GM19193 (cell line): Measurements from ENCODE around the gene LRPPRC.

ENCODE experiments used
- POLR2A ChIP-seq: IDR thresholded peaks from 4 replicates; pipeline ENCODE4 v1.6.1; 2011; ENCODE audit not compliant: insufficient read depth, insufficient read length; ENCODE audit errors: extremely low read depth

Gene LRPPRC

DNA sequence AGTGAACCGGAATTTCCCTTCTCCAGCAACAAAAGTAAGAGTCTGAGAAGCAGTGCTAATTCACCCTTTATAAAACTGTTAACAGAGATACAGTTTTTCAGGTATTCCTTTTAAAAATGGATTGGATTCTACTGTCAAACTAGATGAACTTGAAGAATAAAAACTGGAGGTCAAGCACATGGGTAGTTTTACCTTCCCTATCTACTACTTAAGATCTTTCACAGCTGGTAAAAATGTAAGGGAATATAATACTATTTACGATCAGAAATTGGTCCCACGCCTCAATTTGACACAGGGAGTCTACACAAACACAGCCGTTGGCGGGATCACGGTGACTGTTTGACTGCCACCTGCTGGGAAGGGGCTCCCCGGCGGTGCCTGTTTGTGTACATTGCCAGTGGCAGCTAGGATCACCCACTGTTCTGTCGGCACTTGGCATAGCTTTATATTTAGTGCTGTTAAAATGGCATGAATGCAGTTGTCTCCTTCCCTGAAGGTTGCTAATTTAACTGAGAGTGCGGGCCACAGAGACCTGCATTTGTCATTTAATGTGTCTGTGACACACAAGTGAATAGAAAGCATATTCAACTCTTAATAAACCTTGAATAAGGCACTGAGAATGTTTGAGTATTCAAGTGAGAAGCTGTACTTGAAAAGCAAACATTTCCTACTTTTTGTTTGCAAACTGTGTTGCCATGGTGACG lies 97.5 kb downstream of the LRPPRC start:
- no peak for TF ChIP-seq POLR2A

DNA sequence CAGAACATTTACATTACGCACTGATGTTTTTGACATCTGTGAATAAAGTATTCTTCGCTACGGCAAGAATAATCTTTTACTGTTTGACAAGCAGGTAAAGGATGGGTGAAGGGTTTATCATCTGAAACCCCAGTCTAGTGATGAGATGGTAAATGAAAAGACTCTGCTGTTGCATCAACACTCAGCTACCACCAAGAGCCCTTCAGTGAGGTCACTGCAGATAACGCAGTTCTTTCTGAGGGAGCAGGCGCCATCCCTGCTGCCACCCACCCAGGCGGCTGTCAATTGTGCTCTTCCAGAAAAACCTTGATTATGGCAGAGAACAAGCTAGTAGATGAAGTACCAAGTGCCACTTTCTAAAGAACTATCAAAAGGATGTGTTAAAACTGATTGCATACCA lies 98.3 kb downstream of the LRPPRC start:
- TF ChIP-seq POLR2A, result no peak

DNA sequence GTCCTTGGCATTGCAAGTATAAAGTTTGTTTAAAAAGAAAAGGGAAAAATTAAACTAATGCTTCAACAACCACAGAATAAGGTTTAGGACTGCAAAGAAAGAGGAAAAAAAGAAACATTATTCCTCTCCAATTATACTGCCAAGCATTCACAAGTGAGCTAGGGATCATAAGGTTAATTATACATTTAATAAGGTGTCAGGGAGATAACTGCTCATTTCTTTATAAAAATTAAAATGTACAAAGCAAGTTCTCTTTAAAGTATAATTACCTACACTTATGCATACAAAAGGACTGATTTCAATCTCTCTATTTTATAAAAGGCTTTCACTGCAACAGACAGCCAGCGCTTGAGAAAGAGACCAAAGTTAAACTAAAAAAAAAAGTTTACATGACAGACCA lies 98.9 kb downstream of the LRPPRC start:
- TF ChIP-seq POLR2A, result no peak

DNA sequence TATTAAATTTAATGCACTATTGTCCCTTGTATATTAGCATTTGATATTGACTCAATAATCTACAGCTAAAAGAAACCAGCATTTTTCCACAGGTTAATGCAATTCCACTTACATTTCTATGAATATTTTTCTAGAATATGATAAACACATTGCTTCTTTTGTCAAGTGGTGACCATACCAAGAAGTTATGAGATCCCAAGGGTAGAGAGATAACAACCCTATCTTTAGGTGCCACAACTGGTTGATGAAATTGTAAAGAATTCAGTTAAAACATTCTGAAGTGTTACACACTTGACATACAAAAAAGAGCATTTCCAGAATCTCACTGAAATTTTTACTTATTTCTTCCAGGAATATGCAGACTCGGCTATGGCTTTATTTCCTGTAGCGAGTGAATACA lies 101.0 kb downstream of the LRPPRC start:
- TF ChIP-seq POLR2A, result no peak

DNA sequence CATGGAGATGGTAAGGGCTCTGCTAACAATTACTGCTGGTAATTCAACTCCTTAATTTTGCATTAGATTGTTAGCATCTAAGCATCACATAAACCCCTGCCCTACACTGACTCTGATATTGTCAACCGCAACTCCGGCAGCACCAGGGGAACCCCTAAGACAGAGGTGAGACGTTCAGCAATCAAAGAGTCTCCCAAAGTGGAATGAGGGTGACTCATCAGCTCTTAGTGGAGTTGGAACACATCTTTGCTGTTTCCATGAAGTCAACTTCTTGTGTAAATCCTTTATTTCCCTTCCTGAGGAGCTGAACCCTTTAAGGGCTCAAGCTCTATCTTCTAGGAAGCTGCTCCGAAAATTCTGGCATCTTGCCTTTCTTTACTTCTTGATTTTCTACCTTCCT lies 104.9 kb downstream of the LRPPRC start:
- TF ChIP-seq POLR2A, result no peak

DNA sequence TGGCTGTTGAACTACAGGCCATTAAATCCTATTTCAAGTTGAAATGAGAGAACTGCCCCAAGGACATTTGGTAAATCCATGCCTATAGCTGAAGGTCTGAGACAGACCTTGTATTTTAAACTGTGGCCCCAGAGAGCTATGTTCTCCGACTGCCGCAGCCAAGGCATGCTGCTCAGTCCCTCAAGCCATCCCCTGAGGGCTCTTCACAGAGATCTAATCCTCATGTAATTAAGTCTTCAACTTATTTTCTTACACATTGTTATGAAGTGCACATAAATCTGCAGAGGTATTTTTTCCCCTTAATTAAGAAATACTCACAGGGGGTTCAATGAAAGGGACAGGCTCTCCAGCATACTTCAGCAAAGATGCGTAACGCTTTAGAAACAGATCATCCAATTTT lies 106.4 kb downstream of the LRPPRC start:
- TF ChIP-seq POLR2A, result no peak

DNA sequence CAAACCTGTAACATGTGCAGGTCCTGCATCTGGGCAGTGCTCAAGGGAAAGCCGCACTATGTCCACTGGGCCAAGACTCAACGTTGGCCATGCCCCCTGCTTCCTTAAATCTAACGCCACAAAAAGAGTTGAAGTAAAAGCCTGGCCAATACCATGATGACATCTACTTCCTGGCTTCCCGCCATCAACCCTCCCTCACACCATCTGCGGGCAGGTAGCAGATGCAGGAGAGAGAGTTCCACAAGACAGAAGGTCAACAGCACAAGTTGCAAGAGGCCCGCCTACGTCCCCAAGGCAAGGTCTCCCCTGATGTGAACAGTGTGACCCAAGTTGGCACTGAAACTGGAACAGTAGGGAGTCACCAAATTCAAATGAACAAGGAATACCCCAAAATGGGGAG lies 108.6 kb downstream of the LRPPRC start:
- no peak for TF ChIP-seq POLR2A

DNA sequence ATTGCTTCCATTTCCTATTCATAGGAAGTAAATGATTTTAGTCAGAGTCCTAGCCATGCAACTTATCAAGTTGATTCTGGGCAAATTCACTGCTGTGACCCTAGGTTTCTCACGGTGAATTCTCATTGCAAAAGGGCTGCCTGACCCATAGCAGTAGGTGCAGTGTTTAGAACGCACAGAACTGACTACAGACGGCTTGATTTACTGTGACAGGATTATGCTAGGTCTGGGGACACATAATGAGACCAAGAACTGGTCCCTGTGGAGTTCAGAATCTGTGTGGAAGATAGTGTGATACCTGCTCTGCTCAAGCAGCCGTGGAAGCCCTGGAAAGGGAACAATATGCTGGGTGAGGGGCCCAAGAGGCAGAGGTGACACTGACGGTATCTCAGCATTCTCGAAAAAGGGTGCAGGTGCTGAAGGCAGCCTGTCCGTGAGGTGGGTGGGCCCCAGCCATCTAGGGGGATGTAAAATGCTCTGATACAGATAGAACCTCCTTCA lies 110.6 kb downstream of the LRPPRC start:
- no peak for TF ChIP-seq POLR2A

DNA sequence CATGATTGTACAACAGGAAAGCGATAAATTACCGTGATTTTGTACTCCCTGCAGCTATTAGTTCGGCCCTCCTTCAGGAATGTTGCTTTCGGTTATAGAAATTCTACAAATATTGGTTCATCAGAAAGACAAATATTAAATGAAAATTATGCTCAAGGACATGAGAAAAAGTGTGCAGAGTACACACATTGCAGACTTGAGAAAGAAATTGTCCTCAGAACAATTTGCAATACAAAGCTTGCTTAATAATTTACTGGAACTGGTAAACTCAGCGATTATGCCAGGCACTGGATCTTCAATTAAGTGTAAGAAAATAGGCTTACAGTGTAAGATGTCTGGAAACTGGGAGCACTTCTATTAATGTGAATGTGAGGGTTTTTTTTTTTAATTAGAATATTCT lies 111.1 kb downstream of the LRPPRC start:
- no peak for TF ChIP-seq POLR2A

DNA sequence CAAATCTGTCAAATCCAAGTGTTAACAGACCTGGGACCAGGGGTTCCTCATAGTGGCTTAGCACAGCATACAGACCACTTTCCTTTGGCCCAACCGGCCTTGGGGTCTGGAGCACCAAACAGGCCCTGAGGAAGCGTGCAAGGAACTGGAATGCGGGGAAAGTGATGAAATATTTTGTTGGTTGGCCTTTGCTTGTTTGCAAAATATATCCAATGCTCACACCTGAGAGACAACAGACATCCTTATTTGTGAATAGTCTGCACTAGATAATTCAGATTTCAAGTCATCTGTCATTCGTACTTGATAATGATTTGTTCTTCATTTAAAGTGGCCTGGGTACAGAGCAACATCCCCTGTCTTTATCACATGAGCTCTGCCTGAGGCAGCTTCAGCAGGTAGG lies 113.5 kb downstream of the LRPPRC start:
- no peak for TF ChIP-seq POLR2A

DNA sequence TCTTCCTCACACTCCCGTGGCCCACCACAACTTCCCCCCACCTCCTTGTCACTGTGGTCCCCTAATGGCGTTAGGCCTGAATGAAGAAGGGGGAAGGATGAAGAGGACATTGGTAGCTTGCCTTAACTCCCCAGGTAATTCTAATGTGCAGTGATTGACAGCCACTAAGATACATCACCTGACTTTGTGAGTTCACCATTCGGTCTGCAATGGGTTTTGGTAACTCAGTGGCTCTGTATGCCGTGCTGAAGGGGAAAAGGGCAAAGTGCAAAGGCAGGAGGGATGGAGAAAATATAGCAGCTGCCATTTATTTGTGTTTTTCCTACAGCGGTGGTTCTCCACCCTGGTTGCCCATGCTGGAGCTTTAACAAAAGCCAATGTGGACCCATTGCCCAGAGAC lies 114.8 kb downstream of the LRPPRC start:
- no peak for TF ChIP-seq POLR2A

DNA sequence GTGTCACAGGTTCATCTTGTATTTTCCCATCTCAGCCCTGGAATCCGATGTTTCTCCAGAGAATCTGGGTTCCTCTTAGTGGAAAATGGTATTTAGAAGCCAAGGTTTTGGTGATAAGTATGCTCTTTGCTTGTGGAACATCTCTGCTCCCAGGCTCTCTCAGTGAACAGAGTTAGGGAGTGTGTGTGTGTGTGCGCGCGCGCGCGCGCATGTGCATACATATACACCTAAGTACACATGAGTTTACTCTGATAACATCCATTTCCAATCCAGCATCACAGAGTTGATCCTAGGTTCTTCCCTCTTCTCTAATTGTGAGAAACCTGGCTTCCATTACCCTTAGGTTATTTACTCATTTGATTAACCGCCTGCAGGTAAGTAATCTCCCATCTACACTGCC lies 115.3 kb downstream of the LRPPRC start:
- TF ChIP-seq POLR2A, result no peak

DNA sequence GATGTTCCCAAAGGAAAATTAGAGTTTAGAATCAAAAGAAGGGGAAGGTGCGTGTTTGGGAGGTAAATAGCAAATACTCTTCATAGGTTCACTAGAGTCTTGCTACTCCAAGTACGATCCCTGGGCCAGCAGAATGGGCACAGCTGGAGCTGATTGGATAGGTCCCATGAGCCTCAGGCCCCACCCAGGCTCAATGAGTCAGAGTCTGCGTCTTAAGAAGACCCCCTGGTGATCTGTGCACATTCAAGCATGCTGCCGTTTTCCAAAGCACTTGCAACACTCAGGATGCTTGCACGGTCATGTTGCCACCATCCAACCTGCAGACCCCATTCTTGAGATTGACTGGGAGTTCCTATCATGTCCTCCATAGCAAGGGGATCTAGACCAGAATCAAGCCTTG lies 116.5 kb downstream of the LRPPRC start:
- TF ChIP-seq POLR2A, result no peak

DNA sequence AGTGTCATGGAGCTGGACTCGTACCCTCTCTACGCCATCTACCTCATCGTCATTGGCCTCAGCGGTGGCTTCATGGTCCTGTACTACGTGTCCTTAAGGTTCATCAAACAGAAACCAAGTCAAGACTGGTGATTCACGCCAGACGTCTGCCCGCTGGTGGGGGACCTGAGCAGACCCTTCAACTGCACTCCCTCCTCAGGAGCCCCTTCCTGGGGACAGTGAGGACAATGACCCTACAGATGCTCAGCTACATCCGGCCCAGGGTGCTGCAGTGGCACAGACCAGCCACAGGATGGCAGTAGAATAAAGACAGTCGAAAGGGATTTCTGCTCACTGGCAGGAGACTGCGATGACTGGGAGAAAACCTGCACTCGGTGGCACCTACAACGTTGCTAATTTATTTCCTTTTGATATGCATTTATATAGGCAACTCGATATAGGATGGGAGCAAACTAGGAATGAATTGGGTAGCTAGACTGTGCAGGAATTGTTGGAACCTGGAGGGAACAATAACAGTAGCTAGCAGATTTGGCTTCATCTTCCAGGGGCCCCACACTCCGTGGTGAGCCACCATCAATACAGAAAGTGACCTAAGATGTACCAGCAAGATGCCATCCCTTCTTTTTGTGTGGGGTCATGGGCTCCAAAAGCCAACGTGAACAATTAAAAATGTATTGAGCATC lies 117.9 kb downstream of the LRPPRC start:
- no peak for TF ChIP-seq POLR2A

DNA sequence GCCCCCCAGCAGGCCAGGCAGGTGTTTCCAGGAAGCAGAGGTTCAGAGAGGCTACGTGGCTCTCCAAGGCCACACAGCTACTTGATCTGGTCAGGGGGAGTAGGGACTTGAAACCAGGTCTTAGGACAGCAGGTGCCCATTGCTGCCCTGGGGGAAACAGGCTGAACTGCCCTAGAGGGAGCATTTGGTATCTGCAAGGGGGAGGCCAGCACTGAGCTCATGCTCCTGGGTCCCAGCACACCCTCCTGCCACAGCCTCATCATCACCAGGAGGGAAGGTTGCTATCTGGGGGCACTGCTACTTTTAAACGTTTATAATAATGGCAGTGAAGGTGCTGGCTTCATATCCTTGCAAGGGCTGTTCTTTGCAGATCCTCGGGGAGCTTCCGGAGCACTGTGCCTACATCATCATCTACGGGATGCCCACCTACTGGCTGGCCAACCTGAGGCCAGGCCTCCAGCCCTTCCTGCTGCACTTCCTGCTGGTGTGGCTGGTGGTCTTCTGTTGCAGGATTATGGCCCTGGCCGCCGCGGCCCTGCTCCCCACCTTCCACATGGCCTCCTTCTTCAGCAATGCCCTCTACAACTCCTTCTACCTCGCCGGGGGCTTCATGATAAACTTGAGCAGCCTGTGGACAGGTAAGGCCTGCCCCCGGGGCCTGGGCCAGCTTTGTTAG lies 120.9 kb downstream of the LRPPRC start:
- no peak for TF ChIP-seq POLR2A

DNA sequence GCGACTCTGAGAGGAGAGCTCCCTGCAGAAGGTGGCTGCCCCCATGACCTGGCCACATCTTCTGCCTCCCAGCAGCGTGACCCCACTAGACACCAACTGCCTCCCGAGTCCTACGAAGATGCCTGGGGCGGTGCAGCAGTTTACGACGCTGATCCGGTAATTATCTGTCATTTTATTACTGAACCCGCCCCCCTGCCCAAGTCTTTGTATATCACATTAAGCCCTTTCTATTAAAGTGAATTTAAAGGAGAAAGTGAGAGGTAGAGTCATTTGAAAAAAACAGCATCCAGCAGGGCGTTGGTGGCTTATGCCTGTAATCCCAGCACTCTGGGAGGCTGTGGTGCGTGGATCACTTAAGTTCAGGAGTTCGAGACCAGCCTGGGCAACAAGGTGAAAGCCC lies 123.6 kb downstream of the LRPPRC start:
- no peak for TF ChIP-seq POLR2A

DNA sequence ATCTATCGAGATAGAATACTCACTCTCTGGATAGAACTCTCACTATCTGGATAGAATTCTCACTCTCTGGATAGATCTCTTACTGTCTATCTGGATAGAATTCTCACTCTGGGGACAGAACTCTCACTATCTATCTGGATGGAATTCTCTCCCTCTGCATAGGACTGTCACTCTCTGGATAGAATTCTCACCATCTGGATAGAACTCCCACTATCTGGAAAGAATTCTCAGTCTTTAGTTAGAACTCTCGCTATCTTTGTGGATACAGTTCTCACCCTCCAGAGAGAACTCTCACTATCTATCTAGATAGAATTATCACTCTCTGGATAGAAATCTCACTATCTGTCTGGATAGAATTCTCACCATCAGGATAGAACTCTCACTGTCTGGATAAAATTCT lies 140.5 kb downstream of the LRPPRC start:
- no peak for TF ChIP-seq POLR2A

DNA sequence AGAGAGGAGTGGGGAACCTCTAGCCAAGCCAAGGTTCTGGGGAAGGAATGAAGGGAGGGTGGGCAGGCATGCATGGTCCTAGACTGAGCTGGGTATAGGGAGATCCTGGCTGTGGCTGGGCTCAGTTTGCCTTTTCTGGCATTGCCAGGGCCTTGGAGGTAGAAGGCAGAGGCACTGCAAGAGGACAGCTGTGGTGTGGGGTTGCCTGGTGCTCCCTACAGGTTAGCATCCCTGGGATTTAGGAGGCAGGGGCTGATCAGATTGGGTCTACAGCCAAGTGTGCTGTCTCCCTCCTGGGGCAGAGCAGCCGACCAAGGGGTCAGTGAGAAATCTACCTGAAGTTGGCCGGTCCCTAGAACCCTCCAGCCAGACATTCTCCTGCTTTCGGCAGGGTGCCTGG lies 141.1 kb downstream of the LRPPRC start:
- no peak for TF ChIP-seq POLR2A
